ENCODE data around the gene HMBS. TPM values are rescaled to one million over a fixed set of nuclear protein-coding genes. Genes with fewer than 3 reads are reported as not detected.
"Not testable (repeated sequence)": the region's sequence is repeated elsewhere in the genome, so short reads cannot be mapped to it uniquely, and the experiment has no call there.

Gene HMBS
- total RNA-seq, 1 experiment from 2014 or later, result 13.4 TPM

GRCh38 chr11:119118227-119118626, 33.5 kb downstream of the HMBS start:
- DNase-seq (ENCODE audit: low read depth), result no peak

DNA sequence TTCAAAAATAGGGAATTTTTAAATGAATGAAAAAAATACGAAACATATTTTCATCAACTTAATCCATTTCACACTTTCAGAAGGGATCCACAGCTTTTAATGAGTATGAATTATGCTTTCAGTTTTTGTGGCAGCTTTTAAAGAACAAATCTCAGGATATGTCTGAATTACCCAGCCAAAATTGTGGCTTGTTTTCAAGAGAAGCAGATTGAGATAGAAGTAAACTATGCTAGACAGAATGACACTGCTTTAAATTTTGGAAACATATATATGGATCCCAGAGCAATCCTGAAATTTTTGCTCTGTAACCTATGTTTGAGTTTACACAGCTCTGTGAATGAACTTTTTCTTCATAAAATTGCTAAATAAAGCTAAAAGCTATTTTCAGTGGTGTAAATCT, 34.3 kb downstream of the HMBS start:
- DNase-seq (ENCODE audit: low read depth), result no peak

DNA sequence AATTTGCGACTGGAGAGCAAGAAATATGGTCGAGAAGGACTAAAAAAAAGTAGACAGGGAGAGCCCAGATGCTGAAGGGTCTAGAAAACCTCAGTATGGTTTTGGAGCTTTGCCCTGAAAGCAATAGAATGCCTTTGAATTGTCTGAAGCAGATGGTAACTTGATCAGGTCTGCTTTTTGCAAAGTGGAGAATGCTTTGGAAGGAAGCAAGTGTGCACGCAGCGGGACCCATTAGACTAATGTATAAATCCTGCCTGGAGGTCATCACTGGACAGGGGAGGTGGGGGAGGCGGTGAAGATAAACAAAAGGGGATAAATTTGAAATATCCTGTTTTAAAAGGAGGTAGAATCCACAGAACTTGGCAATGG, 35.9 kb downstream of the HMBS start:
- DNase-seq (ENCODE audit: low read depth), result peak; percentile 35

DNA sequence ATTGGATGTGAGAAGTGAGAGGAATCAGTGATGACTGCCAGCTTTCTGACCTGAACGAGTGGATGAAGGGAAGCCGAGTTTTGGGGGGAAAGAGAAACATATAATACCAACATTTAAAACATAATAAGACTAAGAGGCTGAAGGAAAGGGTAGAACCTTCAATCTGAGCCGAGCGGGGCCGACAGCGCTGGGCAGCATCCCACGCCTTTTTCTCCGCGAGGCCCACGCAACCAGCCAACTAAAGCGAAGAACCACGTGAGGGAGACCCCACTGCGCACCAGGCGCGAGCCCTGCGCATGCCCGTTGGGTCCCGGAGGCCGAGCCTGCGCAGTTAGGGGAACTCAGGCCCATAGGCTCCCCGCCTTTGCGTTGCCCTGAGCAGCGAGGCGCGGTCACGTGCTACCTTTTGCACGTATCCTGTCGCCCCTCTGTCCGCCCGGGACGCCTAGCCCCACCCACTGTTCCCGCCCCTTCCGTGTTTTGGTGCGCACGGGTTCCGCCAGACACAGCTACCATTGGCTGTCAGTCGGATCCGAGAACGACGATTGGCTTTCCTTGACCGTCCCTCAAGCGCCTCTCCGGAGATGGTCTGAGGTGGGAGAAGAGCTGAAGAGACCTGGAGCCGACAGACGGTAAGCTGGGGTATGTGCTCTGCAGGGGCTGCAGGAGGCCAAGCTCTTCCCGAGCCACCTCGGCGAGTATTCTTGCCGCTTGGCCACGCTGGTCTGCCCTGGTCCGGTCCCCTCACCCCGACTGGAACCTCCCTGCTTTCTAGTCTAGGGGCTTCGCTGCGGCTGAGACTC, 36.5 kb downstream of the HMBS start, which contains the start of gene HINFP:
TSS of gene HINFP (plus strand) at position 573 of the 803 bp plus-strand sequence. CDS start 5,365 bp downstream, outside the sequence.
- peak; percentile 98 for DNase-seq (ENCODE audit: low read depth)

DNA sequence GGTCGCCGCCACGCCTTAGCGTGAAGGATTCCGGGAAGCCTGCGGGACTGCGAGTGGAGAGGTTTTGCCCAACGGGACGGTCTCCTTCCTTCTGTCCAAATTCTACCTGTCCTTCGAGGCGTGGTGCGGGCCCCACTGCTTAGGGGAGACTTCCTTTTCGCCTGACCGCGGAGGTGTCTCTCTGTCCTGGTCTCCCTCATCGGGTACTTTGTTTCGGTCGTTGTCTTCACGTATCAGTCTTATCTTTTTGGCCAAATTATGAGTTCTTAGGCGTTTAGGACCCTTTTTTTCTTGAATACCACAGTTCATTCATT, 37.1 kb downstream of the HMBS start:
- DNase-seq (ENCODE audit: low read depth), result no peak

- no peak for DNase-seq (ENCODE audit: low read depth)
These were observed 41.1 kb downstream of the HMBS start for GRCh38 chr11:119125821-119126220.

- no peak for DNase-seq (ENCODE audit: low read depth)
These were observed 42.1 kb downstream of the HMBS start for GRCh38 chr11:119126675-119127268.

DNA sequence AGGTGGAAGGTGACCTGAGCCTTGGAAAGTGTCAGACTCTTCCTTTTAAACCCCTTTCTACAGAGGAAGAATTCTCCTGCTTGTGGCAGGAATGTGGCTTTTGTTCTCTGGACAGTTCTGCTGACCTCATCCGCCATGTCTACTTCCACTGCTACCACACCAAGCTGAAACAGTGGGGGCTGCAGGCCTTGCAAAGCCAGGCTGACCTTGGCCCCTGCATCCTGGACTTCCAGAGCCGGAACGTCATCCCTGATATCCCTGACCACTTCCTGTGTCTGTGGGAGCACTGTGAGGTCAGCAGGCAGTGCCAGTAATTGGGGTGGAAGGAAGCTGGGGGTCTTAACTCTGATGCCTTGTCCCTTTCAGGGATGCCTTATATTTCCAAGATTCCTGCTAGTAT, 46.0 kb downstream of the HMBS start:
- no peak for DNase-seq (ENCODE audit: low read depth)

GRCh38 chr11:119134389-119134978, 49.8 kb downstream of the HMBS start:
- DNase-seq (ENCODE audit: low read depth), result no peak

- DNase-seq (ENCODE audit: low read depth), result not testable (repeated sequence)
These were observed 54.6 kb downstream of the HMBS start for GRCh38 chr11:119139276-119139675.

Other genes with a start within 250 kb of the HMBS start
- not detected in 2 replicates for gene CXCR5, start 201.0 kb upstream of the HMBS start, total RNA-seq (2014; rRNA removed)
- gene BCL9L, start 159.0 kb upstream of the HMBS start, total RNA-seq (2014; rRNA removed), result 7.4 and 10.3 TPM in 2 replicates
- gene UPK2, start 128.6 kb upstream of the HMBS start, total RNA-seq (2014; rRNA removed), result not detected in 2 replicates
- not detected in 2 replicates for gene FOXR1, start 113.1 kb upstream of the HMBS start, total RNA-seq (2014; rRNA removed)
- 15.3 and 20.1 TPM in 2 replicates for gene CENATAC, start 86.7 kb upstream of the HMBS start, total RNA-seq (2014; rRNA removed)
- 627 and 1,078 TPM in 2 replicates for gene RPS25, start 66.5 kb upstream of the HMBS start, total RNA-seq (2014; rRNA removed)
- gene TRAPPC4, start 66.1 kb upstream of the HMBS start, total RNA-seq (2014; rRNA removed), result 72.8 and 82.6 TPM in 2 replicates
- 16.4 and 21.5 TPM in 2 replicates for gene SLC37A4, start 54.0 kb upstream of the HMBS start, total RNA-seq (2014; rRNA removed)
- 96.4 and 124 TPM in 2 replicates for gene HYOU1, start 27.7 kb upstream of the HMBS start, total RNA-seq (2014; rRNA removed)
- 22.3 and 25.1 TPM in 2 replicates for gene VPS11, start 17.1 kb upstream of the HMBS start, total RNA-seq (2014; rRNA removed)
- 38.9 and 51.5 TPM in 2 replicates for gene DPAGT1, start 17.0 kb downstream of the HMBS start, total RNA-seq (2014; rRNA removed)
- gene C2CD2L, start 22.5 kb downstream of the HMBS start, total RNA-seq (2014; rRNA removed), result 7.6 and 9.3 TPM in 2 replicates
- 9.0 and 11.1 TPM in 2 replicates for gene HINFP, start 36.7 kb downstream of the HMBS start, total RNA-seq (2014; rRNA removed)
- 0.06 TPM in 2 replicates for gene ABCG4, start 64.2 kb downstream of the HMBS start, total RNA-seq (2014; rRNA removed)
- gene NLRX1, start 83.8 kb downstream of the HMBS start, total RNA-seq (2014; rRNA removed), result 8.7 and 9.4 TPM in 2 replicates
- not detected in 2 replicates for gene NHERF4, start 100.6 kb downstream of the HMBS start, total RNA-seq (2014; rRNA removed)
- gene CBL, start 121.5 kb downstream of the HMBS start, total RNA-seq (2014; rRNA removed), result 18.1 and 18.3 TPM in 2 replicates
- 11.0 and 29.5 TPM in 2 replicates for gene MCAM, start 232.2 kb downstream of the HMBS start, total RNA-seq (2014; rRNA removed)
- gene RNF26, start 249.6 kb downstream of the HMBS start, total RNA-seq (2014; rRNA removed), result 7.3 and 9.3 TPM in 2 replicates